ENCODE data around the gene DYNLL2.

DYNLL2 gene

DNA sequence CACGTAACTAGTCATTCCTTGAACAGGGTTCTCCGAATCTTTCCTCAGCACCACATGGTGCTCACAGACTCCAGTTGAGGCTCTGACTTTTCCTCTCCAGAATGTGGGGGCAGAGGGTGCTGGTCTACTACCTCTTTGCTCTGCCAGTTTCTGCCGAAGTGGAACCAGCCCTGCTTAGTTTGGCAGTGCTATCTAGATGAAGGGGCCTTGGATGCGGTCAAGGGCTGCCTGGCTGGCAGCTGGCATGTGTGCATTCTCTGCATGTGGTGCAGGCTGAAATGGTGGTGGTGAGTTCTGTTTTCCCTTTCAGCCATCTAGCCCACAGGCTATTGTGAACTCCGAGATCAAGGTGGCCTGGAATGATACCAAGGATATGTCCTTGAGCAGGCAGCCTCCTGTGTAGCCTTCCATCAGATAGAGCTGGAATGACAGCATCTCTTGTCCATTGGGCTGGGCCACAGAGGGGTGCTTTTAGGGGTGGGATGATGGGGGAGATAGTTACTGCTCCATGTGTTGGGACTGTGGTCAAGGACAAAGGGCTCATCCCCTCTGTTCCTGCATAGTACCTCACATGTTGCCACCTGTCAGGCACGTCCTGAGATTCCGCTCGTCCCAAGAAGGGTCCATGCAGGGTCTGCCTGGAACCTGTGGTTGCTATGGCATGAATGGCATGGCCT, 2.0 kb downstream of the DYNLL2 start:
- Histone ChIP-seq H3K27ac (replicated peaks) (no peak overlapping the region), H3K4me3 (replicated peaks; ENCODE audit: insufficient read depth, low read length) (peak overlapping the region; percentile 78), H3K27me3 (ENCODE audit: insufficient read depth, poor library complexity, severe bottlenecking) (no peaks in the 10 kb centered on the region)
- TF ChIP-seq POLR2AphosphoS5 (IDR thresholded peaks at IDR 0.05; ENCODE audit: low read depth) (no peak), GABPA (IDR thresholded peaks at IDR 0.05; ENCODE audit: low read depth) (no peak), SPI1 (IDR thresholded peaks at IDR 0.05; ENCODE audit: borderline replicate concordance, low read depth) (no peak)
- TF ChIP-seq, protein P1, sequence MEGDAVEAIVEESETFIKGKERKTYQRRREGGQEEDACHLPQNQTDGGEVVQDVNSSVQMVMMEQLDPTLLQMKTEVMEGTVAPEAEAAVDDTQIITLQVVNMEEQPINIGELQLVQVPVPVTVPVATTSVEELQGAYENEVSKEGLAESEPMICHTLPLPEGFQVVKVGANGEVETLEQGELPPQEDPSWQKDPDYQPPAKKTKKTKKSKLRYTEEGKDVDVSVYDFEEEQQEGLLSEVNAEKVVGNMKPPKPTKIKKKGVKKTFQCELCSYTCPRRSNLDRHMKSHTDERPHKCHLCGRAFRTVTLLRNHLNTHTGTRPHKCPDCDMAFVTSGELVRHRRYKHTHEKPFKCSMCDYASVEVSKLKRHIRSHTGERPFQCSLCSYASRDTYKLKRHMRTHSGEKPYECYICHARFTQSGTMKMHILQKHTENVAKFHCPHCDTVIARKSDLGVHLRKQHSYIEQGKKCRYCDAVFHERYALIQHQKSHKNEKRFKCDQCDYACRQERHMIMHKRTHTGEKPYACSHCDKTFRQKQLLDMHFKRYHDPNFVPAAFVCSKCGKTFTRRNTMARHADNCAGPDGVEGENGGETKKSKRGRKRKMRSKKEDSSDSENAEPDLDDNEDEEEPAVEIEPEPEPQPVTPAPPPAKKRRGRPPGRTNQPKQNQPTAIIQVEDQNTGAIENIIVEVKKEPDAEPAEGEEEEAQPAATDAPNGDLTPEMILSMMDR (IDR thresholded peaks at IDR 0.05; ENCODE audit: insufficient read depth, low read length) = no peak
- TF ChIP-seq, protein P2, sequence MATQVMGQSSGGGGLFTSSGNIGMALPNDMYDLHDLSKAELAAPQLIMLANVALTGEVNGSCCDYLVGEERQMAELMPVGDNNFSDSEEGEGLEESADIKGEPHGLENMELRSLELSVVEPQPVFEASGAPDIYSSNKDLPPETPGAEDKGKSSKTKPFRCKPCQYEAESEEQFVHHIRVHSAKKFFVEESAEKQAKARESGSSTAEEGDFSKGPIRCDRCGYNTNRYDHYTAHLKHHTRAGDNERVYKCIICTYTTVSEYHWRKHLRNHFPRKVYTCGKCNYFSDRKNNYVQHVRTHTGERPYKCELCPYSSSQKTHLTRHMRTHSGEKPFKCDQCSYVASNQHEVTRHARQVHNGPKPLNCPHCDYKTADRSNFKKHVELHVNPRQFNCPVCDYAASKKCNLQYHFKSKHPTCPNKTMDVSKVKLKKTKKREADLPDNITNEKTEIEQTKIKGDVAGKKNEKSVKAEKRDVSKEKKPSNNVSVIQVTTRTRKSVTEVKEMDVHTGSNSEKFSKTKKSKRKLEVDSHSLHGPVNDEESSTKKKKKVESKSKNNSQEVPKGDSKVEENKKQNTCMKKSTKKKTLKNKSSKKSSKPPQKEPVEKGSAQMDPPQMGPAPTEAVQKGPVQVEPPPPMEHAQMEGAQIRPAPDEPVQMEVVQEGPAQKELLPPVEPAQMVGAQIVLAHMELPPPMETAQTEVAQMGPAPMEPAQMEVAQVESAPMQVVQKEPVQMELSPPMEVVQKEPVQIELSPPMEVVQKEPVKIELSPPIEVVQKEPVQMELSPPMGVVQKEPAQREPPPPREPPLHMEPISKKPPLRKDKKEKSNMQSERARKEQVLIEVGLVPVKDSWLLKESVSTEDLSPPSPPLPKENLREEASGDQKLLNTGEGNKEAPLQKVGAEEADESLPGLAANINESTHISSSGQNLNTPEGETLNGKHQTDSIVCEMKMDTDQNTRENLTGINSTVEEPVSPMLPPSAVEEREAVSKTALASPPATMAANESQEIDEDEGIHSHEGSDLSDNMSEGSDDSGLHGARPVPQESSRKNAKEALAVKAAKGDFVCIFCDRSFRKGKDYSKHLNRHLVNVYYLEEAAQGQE (IDR thresholded peaks at IDR 0.05; ENCODE audit: insufficient replicate concordance, low read depth) = no peak
- no peak for DNase-seq (ENCODE audit: low read depth in 1 of 2, low spot score in 1 of 2)

DNA sequence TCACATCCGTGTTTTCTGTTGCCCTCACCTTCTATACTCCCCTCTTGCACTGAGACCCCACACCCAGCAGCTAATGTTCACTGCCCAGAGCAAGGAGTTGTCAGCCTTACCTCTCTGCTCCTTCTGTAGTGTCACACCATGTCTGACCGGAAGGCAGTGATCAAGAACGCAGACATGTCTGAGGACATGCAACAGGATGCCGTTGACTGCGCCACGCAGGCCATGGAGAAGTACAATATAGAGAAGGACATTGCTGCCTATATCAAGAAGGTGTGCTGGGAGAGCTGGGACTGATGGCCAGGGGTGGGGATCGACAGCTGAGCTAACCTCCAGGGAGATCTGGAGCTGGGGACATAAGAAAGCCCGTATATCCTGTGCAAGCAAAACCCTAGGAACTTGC, 3.7 kb downstream of the DYNLL2 start:
- Histone ChIP-seq H3K27ac (replicated peaks) (no peak overlapping the region), H3K27me3 (ENCODE audit: insufficient read depth, poor library complexity, severe bottlenecking) (no peaks in the 10 kb centered on the region), H3K4me3 (replicated peaks; ENCODE audit: insufficient read depth, low read length) (no peak overlapping the region)
- TF ChIP-seq POLR2AphosphoS5 (IDR thresholded peaks at IDR 0.05; ENCODE audit: low read depth) = no peak
- TF ChIP-seq GABPA (IDR thresholded peaks at IDR 0.05; ENCODE audit: low read depth) = no peak
- TF ChIP-seq, protein P1 (IDR thresholded peaks at IDR 0.05; ENCODE audit: insufficient read depth, low read length) = no peak
- TF ChIP-seq, protein P2 (IDR thresholded peaks at IDR 0.05; ENCODE audit: insufficient replicate concordance, low read depth) = no peak
- no peak for TF ChIP-seq SPI1 (IDR thresholded peaks at IDR 0.05; ENCODE audit: borderline replicate concordance, low read depth)
- no peak for DNase-seq (ENCODE audit: low read depth in 1 of 2, low spot score in 1 of 2)

DNA sequence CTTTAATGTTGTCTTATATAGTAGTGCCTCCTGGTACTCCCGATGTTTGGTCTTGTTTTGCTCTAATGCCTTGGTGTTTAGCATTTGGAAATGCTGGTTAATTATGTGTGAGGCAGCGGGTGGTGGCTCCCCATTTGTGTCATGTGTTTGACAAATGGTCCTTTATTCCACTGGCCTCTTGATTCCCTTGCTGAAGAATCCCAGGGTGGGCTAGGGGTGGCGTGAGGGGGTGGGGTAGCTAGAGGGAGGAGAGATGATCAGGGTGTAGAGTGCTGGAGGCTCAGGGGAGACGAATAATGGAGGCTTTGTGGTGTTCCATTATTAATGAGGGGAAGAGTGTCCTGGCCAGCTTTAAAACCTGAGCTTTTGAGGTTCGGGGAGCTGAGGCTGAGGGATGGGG, 5.4 kb downstream of the DYNLL2 start:
- Histone ChIP-seq H3K4me3 (replicated peaks; ENCODE audit: insufficient read depth, low read length) (no peak overlapping the region), H3K27ac (replicated peaks) (no peak overlapping the region), H3K27me3 (ENCODE audit: insufficient read depth, poor library complexity, severe bottlenecking) (no peaks in the 10 kb centered on the region)
- TF ChIP-seq, protein P1 (IDR thresholded peaks at IDR 0.05; ENCODE audit: insufficient read depth, low read length) = no peak
- TF ChIP-seq GABPA (IDR thresholded peaks at IDR 0.05; ENCODE audit: low read depth) = no peak
- TF ChIP-seq POLR2AphosphoS5 (IDR thresholded peaks at IDR 0.05; ENCODE audit: low read depth) = no peak
- TF ChIP-seq, protein P2 (IDR thresholded peaks at IDR 0.05; ENCODE audit: insufficient replicate concordance, low read depth) = no peak
- DNase-seq (ENCODE audit: low read depth in 1 of 2, low spot score in 1 of 2) = no peak
